ENCODE data around the gene ITPKA. TPM values are rescaled to one million over a fixed set of nuclear protein-coding genes. Genes with fewer than 3 reads are reported as not detected.
A peak's percentile ranks its signal among the peaks of the same experiment; 100 is the strongest.

The ITPKA gene
- total and polyA plus RNA-seq, 2 of the 13 experiments (the other 11 are each of a cell fraction or from before 2014, with no cell fraction given): 13.2 to 41.3 TPM

GRCh38 chr15:41493205-41493901, at the start of gene ITPKA (continued):
- peak; percentile 36; the same call in 1 of the 2 replicates for TF ChIP-seq ZNF142 (CRISPR knock-in tag; IDR thresholded peaks at IDR 0.05)
- TF ChIP-seq NCOA2 (CRISPR knock-in tag; IDR thresholded peaks at IDR 0.05): no peak
- peak; percentile 65; the same call in 1 of the 2 replicates for TF ChIP-seq ZNF331 (CRISPR knock-in tag; IDR thresholded peaks at IDR 0.05)
- 0 out of 2 replicates have a peak, but pooled peaks have one; percentile 60 for TF ChIP-seq ZNF44 (CRISPR knock-in tag; IDR thresholded peaks at IDR 0.05)
- TF ChIP-seq CHD4 (IDR thresholded peaks at IDR 0.05; ENCODE audit: borderline replicate concordance, low read length): no peak
- no peak for TF ChIP-seq ZNF30 (CRISPR knock-in tag; IDR thresholded peaks at IDR 0.05)
- peak; percentile 72; the same call in 1 of the 2 replicates for TF ChIP-seq ZNF589 (CRISPR knock-in tag; conservative IDR thresholded peaks at IDR 0.05)
- TF ChIP-seq HDAC1 (CRISPR knock-in tag; IDR thresholded peaks at IDR 0.05): peak; percentile 68
- TF ChIP-seq KIAA2018 (CRISPR knock-in tag; IDR thresholded peaks at IDR 0.05; ENCODE audit: borderline replicate concordance): no peak
- no peak for TF ChIP-seq ZSCAN5A (CRISPR knock-in tag; IDR thresholded peaks at IDR 0.05; ENCODE audit: borderline replicate concordance)
- TF ChIP-seq CENPX (CRISPR knock-in tag; IDR thresholded peaks at IDR 0.05): no peak
- no peak; the same call in 1 of the 2 replicates for TF ChIP-seq ARID2 (CRISPR knock-in tag; IDR thresholded peaks at IDR 0.05; ENCODE audit: borderline replicate concordance)
- no peak for TF ChIP-seq ZNF225 (CRISPR knock-in tag; IDR thresholded peaks at IDR 0.05)
